ENCODE results near the gene NT5C3B.

NT5C3B gene

GRCh38 chr17:41800601-41801373, 35.2 kb downstream of the NT5C3B start:
- CTCF ChIA-PET = interaction anchor here (0.7 to 6.4 kb wide), 20 partner anchors 10 to 300 kb away, joined by 3 to 53 read pairs (median 6); partner anchors contain the start of genes HAP1, JUP and P3H4
- TF ChIP-seq, protein P1, sequence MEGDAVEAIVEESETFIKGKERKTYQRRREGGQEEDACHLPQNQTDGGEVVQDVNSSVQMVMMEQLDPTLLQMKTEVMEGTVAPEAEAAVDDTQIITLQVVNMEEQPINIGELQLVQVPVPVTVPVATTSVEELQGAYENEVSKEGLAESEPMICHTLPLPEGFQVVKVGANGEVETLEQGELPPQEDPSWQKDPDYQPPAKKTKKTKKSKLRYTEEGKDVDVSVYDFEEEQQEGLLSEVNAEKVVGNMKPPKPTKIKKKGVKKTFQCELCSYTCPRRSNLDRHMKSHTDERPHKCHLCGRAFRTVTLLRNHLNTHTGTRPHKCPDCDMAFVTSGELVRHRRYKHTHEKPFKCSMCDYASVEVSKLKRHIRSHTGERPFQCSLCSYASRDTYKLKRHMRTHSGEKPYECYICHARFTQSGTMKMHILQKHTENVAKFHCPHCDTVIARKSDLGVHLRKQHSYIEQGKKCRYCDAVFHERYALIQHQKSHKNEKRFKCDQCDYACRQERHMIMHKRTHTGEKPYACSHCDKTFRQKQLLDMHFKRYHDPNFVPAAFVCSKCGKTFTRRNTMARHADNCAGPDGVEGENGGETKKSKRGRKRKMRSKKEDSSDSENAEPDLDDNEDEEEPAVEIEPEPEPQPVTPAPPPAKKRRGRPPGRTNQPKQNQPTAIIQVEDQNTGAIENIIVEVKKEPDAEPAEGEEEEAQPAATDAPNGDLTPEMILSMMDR (IDR thresholded peaks at IDR 0.05; ENCODE audit: control extremely low read depth, extremely low read depth, low read depth, missing control alignments) = no peak
- DNase-seq (ENCODE audit: extremely low spot score) = no peak
- POLR2A ChIA-PET = no interaction called here

GRCh38 chr17:41799366-41799765, 36.7 kb downstream of the NT5C3B start:
- CTCF ChIA-PET = interaction anchor here (1.0 to 6.4 kb wide), 6 partner anchors 10 to 103 kb away, joined by 4 to 53 read pairs (median 6); partner anchors contain the start of genes HAP1, JUP and P3H4
- no peak for DNase-seq (ENCODE audit: extremely low spot score)
- POLR2A ChIA-PET = no interaction called here
- TF ChIP-seq, protein P1 (IDR thresholded peaks at IDR 0.05; ENCODE audit: control extremely low read depth, extremely low read depth, low read depth, missing control alignments) = no peak

DNA sequence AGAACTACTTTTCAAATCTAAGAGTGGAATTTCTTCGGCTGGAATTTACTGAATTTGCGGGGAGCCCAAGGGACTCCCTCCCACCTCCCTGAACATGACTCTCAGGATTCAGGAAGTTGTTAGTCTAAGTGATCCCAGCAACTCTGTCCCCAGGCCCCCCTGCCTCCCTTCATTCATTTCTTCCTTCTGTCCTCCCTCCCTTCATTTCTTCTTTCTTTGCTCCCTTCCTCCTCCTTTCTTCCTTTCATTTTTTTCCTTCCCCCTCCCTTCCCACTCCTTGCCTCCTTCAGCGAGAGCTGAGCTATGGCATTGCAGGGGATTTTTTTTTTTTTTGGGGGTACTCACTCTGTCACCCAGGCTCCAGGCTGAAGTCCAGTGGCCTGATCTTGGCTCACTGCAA, 38.7 kb downstream of the NT5C3B start:
- TF ChIP-seq, protein P1 (IDR thresholded peaks at IDR 0.05; ENCODE audit: control extremely low read depth, extremely low read depth, low read depth, missing control alignments) = no peak
- DNase-seq (ENCODE audit: extremely low spot score) = no peak
- ChIA-PET POLR2A (no interaction called here), CTCF (interaction anchor here (1.0 to 6.4 kb wide), 2 partner anchors 9 to 61 kb away, joined by 3 to 53 read pairs; partner anchors contain the start of gene HAP1)

DNA sequence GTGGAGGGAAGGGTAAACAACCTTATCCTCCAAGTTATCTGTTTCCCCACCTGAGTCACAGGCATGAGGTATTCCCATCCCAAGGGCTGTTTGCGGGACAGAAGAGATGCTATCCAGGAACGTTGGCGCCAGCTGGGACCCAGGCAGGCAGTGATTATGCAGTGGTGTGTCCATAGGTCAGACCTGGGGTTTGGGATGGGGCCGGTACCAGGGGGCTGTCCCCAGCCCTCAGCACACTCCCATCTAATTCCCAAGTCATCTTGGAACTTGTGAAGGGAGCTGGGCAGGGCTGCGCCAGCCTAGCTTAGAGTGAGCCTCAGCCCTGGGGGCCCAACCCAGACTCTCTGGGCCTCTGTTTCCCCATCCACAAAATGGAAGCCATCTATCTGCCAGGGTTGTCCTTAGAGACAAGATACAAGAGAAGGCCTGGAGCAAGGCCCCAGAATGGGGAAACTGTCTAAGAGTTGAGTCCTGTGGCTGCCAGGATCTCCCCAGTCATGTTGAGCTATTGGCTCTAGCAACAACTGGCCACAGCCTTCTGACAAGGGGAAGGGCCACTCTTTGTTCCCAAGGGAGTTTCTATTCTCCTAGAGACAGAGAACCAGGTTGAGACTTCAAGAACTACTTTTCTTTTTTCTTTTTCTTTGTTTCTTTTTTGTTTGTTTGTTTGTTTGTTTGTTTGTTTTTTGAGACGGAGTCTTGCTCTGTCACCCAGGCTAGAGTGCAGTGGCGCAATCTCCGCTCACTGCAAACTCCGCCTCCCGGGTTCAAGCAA, 39.7 kb downstream of the NT5C3B start:
- TF ChIP-seq, protein P1 (IDR thresholded peaks at IDR 0.05; ENCODE audit: control extremely low read depth, extremely low read depth, low read depth, missing control alignments) = no peak
- ChIA-PET CTCF (interaction anchor here (0.8 to 1.1 kb wide), 2 partner anchors 10 to 60 kb away, joined by 3 read pairs; partner anchors contain the start of gene JUP), POLR2A (no interaction called here)

GRCh38 chr17:41794540-41794975, 41.5 kb downstream of the NT5C3B start:
- DNase-seq (ENCODE audit: extremely low spot score) = no peak
- ChIA-PET POLR2A (interaction anchor here (0.6 kb wide), 1 partner anchor 29 kb away, joined by 3 read pairs; no protein-coding TSS in a partner anchor), CTCF (interaction anchor here (1.5 kb wide), 1 partner anchor 13 kb away, joined by 4 read pairs; no protein-coding TSS in a partner anchor)
- TF ChIP-seq, protein P1 (IDR thresholded peaks at IDR 0.05; ENCODE audit: control extremely low read depth, extremely low read depth, low read depth, missing control alignments) = no peak

More for the DNA sequence above, 39.7 kb downstream of the NT5C3B start:
- DNase-seq (ENCODE audit: extremely low spot score) = no peak

Measured in GM10248 (cell line).